GM10266 (cell line): ENCODE results near the gene IDH3A.

Source experiments
- DNase-seq: peaks from one replicate; pipeline ENCODE4 v3.0.0; 2012; ENCODE audit errors: extremely low spot score
- TF ChIP-seq, protein P1 (sequence below): IDR thresholded peaks from 2 replicates; pipeline ENCODE4 v1.5.1; 2012; ENCODE audit warnings: mild to moderate bottlenecking, low read depth; ENCODE audit not compliant: control insufficient read depth, insufficient read depth; ENCODE audit errors: missing control alignments

The IDH3A gene

DNA sequence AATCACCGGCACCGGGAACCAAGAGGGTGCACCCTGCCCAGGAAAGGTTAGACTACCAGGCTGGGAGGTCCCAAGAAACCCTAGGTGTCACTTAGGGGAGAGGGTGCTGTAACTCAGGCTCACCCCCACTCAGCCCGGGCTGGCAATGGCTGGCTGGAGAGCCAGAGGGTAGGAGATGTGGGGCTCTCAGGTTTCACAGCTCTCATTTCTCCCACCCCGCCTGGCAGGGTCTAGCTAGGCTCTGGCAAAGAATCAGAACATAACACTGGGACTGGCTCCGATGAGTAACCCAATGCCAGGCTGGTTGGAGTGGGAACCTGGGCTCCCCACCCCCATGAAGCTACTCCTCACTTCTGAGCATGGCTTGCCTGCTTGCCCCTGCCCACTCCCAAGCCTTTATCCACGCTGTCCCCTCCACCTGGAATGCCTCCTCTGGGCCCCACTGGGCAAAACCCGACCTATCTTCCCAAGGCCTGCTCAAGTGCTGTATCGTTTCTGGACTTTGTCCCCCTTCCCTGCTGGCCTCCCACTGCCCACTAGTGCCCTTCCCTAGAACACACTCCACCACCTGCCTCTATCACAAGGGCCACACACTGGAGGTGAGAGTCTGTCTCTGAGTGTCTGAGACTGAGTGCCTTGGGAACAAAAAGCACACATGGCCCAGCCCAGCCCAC is 19.9 kb upstream of the IDH3A start:
- DNase-seq, result no peak
- TF ChIP-seq, protein P1, sequence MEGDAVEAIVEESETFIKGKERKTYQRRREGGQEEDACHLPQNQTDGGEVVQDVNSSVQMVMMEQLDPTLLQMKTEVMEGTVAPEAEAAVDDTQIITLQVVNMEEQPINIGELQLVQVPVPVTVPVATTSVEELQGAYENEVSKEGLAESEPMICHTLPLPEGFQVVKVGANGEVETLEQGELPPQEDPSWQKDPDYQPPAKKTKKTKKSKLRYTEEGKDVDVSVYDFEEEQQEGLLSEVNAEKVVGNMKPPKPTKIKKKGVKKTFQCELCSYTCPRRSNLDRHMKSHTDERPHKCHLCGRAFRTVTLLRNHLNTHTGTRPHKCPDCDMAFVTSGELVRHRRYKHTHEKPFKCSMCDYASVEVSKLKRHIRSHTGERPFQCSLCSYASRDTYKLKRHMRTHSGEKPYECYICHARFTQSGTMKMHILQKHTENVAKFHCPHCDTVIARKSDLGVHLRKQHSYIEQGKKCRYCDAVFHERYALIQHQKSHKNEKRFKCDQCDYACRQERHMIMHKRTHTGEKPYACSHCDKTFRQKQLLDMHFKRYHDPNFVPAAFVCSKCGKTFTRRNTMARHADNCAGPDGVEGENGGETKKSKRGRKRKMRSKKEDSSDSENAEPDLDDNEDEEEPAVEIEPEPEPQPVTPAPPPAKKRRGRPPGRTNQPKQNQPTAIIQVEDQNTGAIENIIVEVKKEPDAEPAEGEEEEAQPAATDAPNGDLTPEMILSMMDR, result no peak

DNA sequence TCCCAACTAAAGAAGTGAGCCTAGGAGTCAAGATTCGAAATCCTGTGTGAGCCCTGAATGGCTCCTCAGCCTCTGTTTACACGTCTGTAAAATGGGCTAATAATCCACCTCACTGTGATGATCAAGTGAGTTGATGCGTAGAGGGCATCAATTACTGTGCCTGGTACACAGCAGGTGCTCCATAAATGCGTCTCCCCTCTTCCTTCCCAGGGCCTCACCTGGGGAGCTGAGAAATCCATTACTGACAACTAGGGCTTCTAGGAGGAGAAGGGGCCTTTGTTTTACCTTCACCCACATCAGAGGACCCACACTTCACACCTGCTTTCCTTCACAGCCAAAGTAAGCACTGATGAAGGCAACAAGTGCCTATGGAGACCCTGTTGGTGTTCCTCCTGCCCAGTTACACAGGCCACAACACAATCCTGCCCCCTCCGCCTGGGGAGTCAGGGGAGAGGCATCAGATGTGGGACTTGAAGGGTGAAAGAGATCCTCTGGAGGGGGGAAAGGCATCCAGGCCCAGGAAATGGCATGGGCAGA is 19.3 kb upstream of the IDH3A start:
- TF ChIP-seq, protein P1, result no peak
- DNase-seq, result no peak

DNA sequence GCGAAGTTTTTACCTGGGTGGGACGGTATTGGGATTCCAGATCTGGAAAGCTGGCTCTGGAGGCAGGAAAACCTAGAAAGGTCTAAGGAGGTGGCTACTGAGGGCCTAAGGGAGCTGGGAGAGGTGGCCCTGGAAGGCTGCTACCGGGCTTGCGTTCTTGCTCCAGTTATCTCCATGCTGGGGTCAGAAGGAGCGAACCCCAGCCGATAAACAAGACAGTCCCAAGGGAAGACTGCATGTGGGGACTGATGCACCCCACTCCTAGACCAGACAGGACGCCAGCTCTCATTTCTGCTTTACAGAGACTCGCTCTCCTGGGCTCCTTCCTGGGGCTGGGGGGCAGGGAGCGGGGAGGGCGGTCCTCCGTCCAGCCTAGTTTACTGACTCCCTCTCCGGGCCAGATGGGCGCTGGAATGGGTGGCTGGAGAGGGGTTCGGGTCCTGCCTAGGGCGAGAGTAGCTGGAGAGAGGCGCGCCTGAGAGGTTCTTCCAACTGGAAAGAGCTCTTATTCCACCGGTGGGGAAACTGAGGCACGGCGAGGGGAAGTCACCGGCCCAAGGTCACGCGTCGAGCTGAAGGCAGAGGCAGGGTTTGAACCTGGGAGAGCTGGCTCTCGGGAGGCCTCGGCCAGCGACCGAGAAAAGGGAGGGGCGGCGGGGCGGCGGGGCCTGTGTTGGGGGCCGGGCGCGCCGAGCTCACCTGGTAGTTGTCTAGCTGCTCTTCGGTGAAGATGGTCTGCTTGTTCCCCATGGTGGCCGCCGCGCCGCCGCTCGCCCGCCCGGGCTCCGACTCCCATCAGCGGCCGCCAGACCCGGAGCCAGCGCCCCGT is 18.5 kb upstream of the IDH3A start:
- TF ChIP-seq, protein P1, result no peak
- DNase-seq, result no peak

DNA sequence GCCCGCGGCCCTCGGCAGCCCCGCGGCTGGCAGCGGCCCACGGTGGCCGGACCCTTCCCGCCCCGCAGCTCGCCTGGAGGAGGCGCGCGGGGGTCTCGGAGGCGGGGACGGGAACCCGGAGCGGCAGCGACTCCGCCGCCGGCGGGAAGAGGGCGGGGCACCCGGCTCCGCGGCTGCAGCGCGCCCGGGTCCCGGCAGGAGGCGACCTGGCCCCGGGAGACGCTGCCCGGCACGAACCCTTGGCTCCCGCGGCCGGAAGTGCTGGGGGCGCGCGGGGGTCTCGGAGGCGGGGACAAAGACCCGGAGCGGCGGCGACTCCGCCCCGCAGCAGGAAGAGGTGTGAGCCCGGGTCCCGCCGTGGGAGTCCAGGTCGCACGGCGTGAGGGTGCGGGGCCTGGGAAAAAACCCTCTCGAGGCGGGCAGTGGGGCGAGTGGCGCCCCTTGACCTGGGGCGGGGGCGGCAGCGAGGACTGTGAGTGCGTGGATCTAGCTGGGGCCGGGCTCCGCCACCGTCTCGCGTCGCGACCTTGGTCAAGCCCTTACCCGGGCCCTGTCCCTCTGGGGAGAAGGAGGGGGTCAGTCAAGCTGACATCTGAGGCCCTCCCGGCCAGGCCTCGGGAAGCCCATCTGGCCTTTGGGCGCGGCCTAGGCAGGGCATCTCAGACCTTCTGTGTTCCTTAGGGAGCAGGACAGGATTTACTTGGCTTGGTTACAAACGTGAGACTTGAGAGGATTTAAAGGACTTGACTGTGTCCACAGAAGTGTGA is 17.7 kb upstream of the IDH3A start, which contains the start of gene CIB2:
Gene CIB2 (minus strand): TSS at position 151 of the 767 bp plus-strand sequence. CDS start 230 bp downstream, outside the sequence.
- peak; percentile 96 for DNase-seq
- TF ChIP-seq, protein P1, result peak; percentile 94

DNA sequence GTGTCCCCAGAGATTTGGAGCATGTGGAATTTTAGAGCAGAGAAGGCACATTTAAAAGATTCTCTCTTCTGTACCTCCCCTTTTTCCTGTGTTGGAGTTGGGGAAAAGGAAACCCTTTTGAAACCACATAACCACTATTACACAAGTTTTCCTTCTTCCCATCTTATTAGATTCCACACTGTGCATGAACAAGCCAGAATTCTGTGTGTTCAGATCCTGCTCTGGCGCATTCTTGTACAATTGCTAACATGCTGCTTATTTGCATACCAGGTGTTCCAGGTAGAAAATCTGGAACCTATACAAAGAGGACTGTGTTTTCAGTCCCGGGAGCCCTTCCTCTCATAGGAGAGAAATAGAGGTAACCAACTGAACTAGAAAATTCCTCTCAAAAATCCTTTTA is 15.4 kb upstream of the IDH3A start:
- DNase-seq, result no peak
- TF ChIP-seq, protein P1, result no peak

DNA sequence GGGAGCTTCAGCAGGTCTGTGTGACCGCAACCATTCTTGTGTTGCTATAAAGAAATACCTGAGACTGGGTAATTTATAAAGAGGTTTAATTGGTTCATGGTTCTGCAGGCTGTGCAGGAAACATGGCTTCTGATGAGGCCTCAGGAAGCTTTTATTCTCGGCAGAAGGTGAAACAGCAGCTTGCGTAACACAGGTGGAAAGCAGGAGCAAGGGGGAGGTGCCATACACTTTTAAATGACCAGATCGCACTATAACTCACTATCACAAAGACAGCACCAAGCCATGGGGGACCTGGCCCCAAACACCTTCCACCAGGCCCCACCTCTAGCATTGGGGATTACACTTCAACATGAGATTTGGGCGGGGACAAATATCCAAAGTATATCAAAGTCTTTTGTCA is 9.6 kb upstream of the IDH3A start:
- TF ChIP-seq, protein P1, result no peak
- no peak for DNase-seq
